HEK293 (cell line): ENCODE results near the gene TBC1D17.

Experiments
- GLIS2 ChIP-seq: fragments of 450-650 bp; formaldehyde crosslinking; IDR thresholded peaks from 2 replicates; pipeline ENCODE4 v1.5.1; 2016; ENCODE audit warnings: missing biosample characterization, missing genetic modification characterization
- HIC1 ChIP-seq: fragments of 450-650 bp; formaldehyde crosslinking; IDR thresholded peaks from 2 replicates; pipeline ENCODE4 v1.5.1; 2016; ENCODE audit warnings: missing biosample characterization, missing genetic modification characterization
- SCRT2 ChIP-seq: fragments of 450-650 bp; formaldehyde crosslinking; IDR thresholded peaks from 2 replicates; pipeline ENCODE4 v1.5.1; 2016; ENCODE audit warnings: missing biosample characterization, missing genetic modification characterization
- SP2 ChIP-seq: fragments of 450-650 bp; formaldehyde crosslinking; IDR thresholded peaks from 2 replicates; pipeline ENCODE4 v1.5.1; 2016; ENCODE audit warnings: missing biosample characterization, missing genetic modification characterization
- TRIM28 ChIP-seq: IDR thresholded peaks from 2 replicates; pipeline ENCODE4 v1.6.1; 2011; ENCODE audit warnings: low read length, control low read depth, borderline replicate concordance
- WT1 ChIP-seq: fragments of 450-650 bp; formaldehyde crosslinking; IDR thresholded peaks from 2 replicates; pipeline ENCODE4 v1.5.1; 2016; ENCODE audit warnings: missing biosample characterization, missing genetic modification characterization
- ZBTB10 ChIP-seq: fragments of 450-650 bp; formaldehyde crosslinking; IDR thresholded peaks from 2 replicates; pipeline ENCODE4 v1.5.1; 2016; ENCODE audit warnings: missing biosample characterization, missing genetic modification characterization
- ZNF138 ChIP-seq: fragments of 450-650 bp; formaldehyde crosslinking; IDR thresholded peaks from 2 replicates; pipeline ENCODE4 v1.5.1; 2016; ENCODE audit warnings: missing biosample characterization, missing genetic modification characterization, borderline replicate concordance
- ZNF146 ChIP-seq: fragments of 450-650 bp; formaldehyde crosslinking; IDR thresholded peaks from 2 replicates; pipeline ENCODE4 v1.5.1; 2016; ENCODE audit warnings: missing biosample characterization, missing genetic modification characterization
- ZNF174 ChIP-seq: fragments of 450-650 bp; formaldehyde crosslinking; IDR thresholded peaks from 2 replicates; pipeline ENCODE4 v1.5.0; 2017; ENCODE audit warnings: missing biosample characterization, mild to moderate bottlenecking, missing genetic modification characterization
- ZNF335 ChIP-seq: fragments of 450-650 bp; formaldehyde crosslinking; conservative IDR thresholded peaks from 2 replicates; pipeline ENCODE4 v1.5.1; 2016; ENCODE audit warnings: missing biosample characterization, missing genetic modification characterization
- ZNF362 ChIP-seq: fragments of 450-650 bp; formaldehyde crosslinking; IDR thresholded peaks from 2 replicates; pipeline ENCODE4 v1.5.1; 2016; ENCODE audit warnings: missing biosample characterization, missing genetic modification characterization
- ZNF391 ChIP-seq: fragments of 450-650 bp; formaldehyde crosslinking; IDR thresholded peaks from 2 replicates; pipeline ENCODE4 v1.5.1; 2016; ENCODE audit warnings: low read depth, missing biosample characterization, missing genetic modification characterization, borderline replicate concordance
- ZNF394 ChIP-seq: fragments of 450-650 bp; formaldehyde crosslinking; IDR thresholded peaks from 2 replicates; pipeline ENCODE4 v1.5.1; 2016; ENCODE audit warnings: missing biosample characterization, missing genetic modification characterization, mild to moderate bottlenecking, moderate library complexity, borderline replicate concordance
- ZNF48 ChIP-seq: fragments of 450-650 bp; formaldehyde crosslinking; IDR thresholded peaks from 2 replicates; pipeline ENCODE4 v1.5.1; 2016; ENCODE audit warnings: missing biosample characterization, missing genetic modification characterization
- ZNF610 ChIP-seq: fragments of 450-650 bp; formaldehyde crosslinking; IDR thresholded peaks from 2 replicates; pipeline ENCODE4 v1.5.1; 2016; ENCODE audit warnings: missing biosample characterization, missing genetic modification characterization, borderline replicate concordance
- ZNF624 ChIP-seq: fragments of 450-650 bp; formaldehyde crosslinking; IDR thresholded peaks from 2 replicates; pipeline ENCODE4 v1.5.1; 2017; ENCODE audit warnings: missing biosample characterization, missing genetic modification characterization
- ZNF654 ChIP-seq: fragments of 450-650 bp; formaldehyde crosslinking; IDR thresholded peaks from 2 replicates; pipeline ENCODE4 v1.5.1; 2016; ENCODE audit warnings: low read depth, missing biosample characterization, missing genetic modification characterization
- ZNF707 ChIP-seq: fragments of 450-650 bp; formaldehyde crosslinking; IDR thresholded peaks from 2 replicates; pipeline ENCODE4 v1.5.1; 2016; ENCODE audit warnings: missing biosample characterization, missing genetic modification characterization
- ZSCAN30 ChIP-seq: fragments of 450-650 bp; IDR thresholded peaks from 2 replicates; pipeline ENCODE4 v1.5.1; 2018; ENCODE audit warnings: missing biosample characterization, mild to moderate bottlenecking, missing genetic modification characterization, moderate library complexity
- ZSCAN5A ChIP-seq: fragments of 450-650 bp; formaldehyde crosslinking; IDR thresholded peaks from 2 replicates; pipeline ENCODE4 v1.5.1; 2016; ENCODE audit warnings: missing biosample characterization, missing genetic modification characterization
- TF ChIP-seq, protein P1 (sequence below): fragments of 450-650 bp; formaldehyde crosslinking; IDR thresholded peaks from 2 replicates; pipeline ENCODE4 v1.5.1; 2016; ENCODE audit warnings: missing biosample characterization, missing genetic modification characterization
- TF ChIP-seq, protein P2 (sequence below): fragments of 450-650 bp; formaldehyde crosslinking; IDR thresholded peaks from 2 replicates; pipeline ENCODE4 v1.5.1; 2016; ENCODE audit warnings: missing biosample characterization, missing genetic modification characterization, low read depth
- TF ChIP-seq, protein P3 (sequence below): fragments of 450-650 bp; formaldehyde crosslinking; IDR thresholded peaks from 2 replicates; pipeline ENCODE4 v1.5.1; 2017; ENCODE audit warnings: missing biosample characterization, missing genetic modification characterization
- TF ChIP-seq, protein P4 (sequence below): fragments of 450-650 bp; formaldehyde crosslinking; IDR thresholded peaks from 2 replicates; pipeline ENCODE4 v1.5.1; 2017; ENCODE audit warnings: missing biosample characterization, missing genetic modification characterization

Gene TBC1D17

DNA sequence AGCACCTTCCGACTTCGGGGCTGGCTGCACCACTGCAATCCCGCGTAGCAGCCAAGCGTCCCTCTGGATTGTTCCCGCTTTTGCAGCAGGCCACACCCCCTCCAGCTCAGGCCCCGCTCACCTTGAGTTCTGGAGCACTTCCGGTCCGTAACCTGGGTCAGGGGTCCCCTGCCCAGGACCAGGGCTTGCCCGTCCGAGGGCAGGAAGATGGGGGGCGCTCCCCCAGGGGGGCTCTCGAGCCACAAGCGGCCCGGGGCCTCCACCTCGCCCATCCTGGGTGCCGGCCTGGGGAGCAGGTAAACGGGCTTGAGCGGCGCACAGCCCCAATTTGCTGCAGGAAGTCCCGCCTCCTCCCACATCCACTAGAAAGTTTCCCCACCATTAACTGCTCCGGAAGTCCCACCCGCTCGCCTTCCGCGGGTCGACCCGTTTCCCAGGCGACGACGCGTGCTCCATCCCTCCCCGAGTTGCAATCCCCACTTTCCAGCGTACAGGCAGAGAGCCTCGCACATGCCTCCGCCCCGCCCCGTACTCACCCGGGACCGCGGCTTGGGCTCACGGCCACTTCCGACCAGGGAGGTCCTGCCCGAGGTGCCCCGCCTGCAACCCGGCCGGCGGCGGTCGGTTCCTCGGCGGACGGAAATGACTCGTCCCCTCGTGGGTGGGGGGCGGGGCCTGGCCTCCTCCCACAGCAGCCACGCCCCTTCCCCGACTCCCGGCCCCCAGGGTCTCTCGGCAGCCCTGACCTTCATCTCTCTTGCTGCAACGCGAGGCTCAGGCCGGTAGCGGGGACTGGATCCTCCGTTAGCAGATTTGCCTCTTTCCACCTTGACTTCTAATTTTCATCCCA is 10.3 kb upstream of the TBC1D17 start, which contains the start of gene PNKP (continued):
- no peak for TF ChIP-seq ZNF362 (tag by site-specific recombination)
- no peak for TF ChIP-seq ZNF624
- TF ChIP-seq ZNF48 (tag by site-specific recombination): no peak
- TF ChIP-seq ZBTB10 (tag by site-specific recombination): peak; percentile 17; the same call in 1 of the 2 replicates
- 0 out of 2 replicates have a peak, but pooled peaks have one; percentile 64 for TF ChIP-seq ZNF391 (tag by site-specific recombination)
- peak; percentile 90 for TF ChIP-seq ZNF335 (tag by site-specific recombination)
- TF ChIP-seq ZSCAN30 (tag by site-specific recombination): no peak
- no peak for TF ChIP-seq ZNF654
- TF ChIP-seq GLIS2 (tag by site-specific recombination): peak; percentile 90
- TF ChIP-seq ZNF174 (tag by site-specific recombination): no peak
- TF ChIP-seq SCRT2 (tag by site-specific recombination): 0 out of 2 replicates have a peak, but pooled peaks have one; percentile 16
- no peak for TF ChIP-seq TRIM28
- TF ChIP-seq ZSCAN5A (tag by site-specific recombination): no peak
- no peak for TF ChIP-seq ZNF138 (tag by site-specific recombination)
- TF ChIP-seq ZNF394 (tag by site-specific recombination): peak; percentile 12; the same call in 1 of the 2 replicates
- TF ChIP-seq HIC1 (tag by site-specific recombination): peak; percentile 47; the same call in 1 of the 2 replicates
- TF ChIP-seq, protein P1, sequence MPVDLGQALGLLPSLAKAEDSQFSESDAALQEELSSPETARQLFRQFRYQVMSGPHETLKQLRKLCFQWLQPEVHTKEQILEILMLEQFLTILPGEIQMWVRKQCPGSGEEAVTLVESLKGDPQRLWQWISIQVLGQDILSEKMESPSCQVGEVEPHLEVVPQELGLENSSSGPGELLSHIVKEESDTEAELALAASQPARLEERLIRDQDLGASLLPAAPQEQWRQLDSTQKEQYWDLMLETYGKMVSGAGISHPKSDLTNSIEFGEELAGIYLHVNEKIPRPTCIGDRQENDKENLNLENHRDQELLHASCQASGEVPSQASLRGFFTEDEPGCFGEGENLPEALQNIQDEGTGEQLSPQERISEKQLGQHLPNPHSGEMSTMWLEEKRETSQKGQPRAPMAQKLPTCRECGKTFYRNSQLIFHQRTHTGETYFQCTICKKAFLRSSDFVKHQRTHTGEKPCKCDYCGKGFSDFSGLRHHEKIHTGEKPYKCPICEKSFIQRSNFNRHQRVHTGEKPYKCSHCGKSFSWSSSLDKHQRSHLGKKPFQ: no peak
- peak; percentile 95 for TF ChIP-seq SP2 (tag by site-specific recombination)
- TF ChIP-seq, protein P2, sequence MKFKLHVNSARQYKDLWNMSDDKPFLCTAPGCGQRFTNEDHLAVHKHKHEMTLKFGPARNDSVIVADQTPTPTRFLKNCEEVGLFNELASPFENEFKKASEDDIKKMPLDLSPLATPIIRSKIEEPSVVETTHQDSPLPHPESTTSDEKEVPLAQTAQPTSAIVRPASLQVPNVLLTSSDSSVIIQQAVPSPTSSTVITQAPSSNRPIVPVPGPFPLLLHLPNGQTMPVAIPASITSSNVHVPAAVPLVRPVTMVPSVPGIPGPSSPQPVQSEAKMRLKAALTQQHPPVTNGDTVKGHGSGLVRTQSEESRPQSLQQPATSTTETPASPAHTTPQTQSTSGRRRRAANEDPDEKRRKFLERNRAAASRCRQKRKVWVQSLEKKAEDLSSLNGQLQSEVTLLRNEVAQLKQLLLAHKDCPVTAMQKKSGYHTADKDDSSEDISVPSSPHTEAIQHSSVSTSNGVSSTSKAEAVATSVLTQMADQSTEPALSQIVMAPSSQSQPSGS (tag by site-specific recombination): no peak
- peak; percentile 60 for TF ChIP-seq ZNF610
- TF ChIP-seq, protein P3, sequence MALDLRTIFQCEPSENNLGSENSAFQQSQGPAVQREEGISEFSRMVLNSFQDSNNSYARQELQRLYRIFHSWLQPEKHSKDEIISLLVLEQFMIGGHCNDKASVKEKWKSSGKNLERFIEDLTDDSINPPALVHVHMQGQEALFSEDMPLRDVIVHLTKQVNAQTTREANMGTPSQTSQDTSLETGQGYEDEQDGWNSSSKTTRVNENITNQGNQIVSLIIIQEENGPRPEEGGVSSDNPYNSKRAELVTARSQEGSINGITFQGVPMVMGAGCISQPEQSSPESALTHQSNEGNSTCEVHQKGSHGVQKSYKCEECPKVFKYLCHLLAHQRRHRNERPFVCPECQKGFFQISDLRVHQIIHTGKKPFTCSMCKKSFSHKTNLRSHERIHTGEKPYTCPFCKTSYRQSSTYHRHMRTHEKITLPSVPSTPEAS (tag by site-specific recombination): no peak
- TF ChIP-seq ZNF146 (tag by site-specific recombination): no peak
- TF ChIP-seq ZNF707 (tag by site-specific recombination): no peak
- no peak for TF ChIP-seq WT1 (tag by site-specific recombination)
- TF ChIP-seq, protein P4, sequence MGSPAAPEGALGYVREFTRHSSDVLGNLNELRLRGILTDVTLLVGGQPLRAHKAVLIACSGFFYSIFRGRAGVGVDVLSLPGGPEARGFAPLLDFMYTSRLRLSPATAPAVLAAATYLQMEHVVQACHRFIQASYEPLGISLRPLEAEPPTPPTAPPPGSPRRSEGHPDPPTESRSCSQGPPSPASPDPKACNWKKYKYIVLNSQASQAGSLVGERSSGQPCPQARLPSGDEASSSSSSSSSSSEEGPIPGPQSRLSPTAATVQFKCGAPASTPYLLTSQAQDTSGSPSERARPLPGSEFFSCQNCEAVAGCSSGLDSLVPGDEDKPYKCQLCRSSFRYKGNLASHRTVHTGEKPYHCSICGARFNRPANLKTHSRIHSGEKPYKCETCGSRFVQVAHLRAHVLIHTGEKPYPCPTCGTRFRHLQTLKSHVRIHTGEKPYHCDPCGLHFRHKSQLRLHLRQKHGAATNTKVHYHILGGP: 0 out of 2 replicates have a peak, but pooled peaks have one; percentile 45
